Upper lobe of left lung (tissue), 4 donors: ENCODE measurements around the gene CFL1.

ENCODE experiments used
- CTCF ChIP-seq, 6 experiments: fragments of 450-650 bp in 4 of 6; fragments of 200-600 bp in 2 of 6; sonication (generic) in 2 of 6; IDR thresholded peaks; one replicate each; pipeline ENCODE4 v1.5.1; 2016 to 2019; ENCODE audit warnings: antibody characterized with exemption in 6 of 6
- EP300 ChIP-seq, 4 donors: sonication (generic); formaldehyde crosslinking; IDR thresholded peaks; one replicate each; pipeline ENCODE4 v1.5.1; 2017; ENCODE audit warnings: antibody characterized with exemption in 4 of 4, control low read depth in 2 of 4

DNA sequence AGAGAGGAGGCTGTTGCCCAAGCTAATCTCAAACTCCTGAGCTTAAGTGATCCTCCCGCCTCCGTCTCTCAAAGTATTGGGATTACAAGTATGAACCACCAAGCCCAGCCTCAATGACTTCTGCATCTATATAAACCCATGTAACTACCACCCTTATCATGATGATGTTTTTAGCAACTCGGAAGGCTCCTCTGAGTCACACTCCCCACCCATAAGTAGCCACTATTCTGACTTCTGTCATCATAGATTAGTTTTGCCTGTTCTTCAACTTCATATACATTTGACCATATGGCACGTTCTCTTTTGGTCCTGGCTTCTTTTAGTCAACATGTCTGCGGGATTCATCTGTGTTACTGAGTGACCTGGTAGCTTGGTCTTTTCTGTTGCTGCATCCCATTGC, 48.6 kb upstream of the CFL1 start:
- TF ChIP-seq EP300 (IDR thresholded peaks at IDR 0.05) (no peak), CTCF (IDR thresholded peaks at IDR 0.05) (no peak)
